K562 (cell line): Measurements from ENCODE around the gene IL11. TPM values are rescaled to one million over a fixed set of nuclear protein-coding genes. Genes with fewer than 3 reads are reported as not detected.
A peak's percentile ranks its signal among the peaks of the same experiment; 100 is the strongest.

Experiments used
- ARHGAP35 ChIP-seq: fragments of 450-650 bp; IDR thresholded peaks from 2 replicates; pipeline ENCODE4 v1.6.1; 2018; ENCODE audit not compliant: partially characterized antibody
- CC2D1A ChIP-seq: fragments of 450-650 bp; IDR thresholded peaks from 2 replicates; pipeline ENCODE4 v1.6.1; 2017; ENCODE audit warnings: mild to moderate bottlenecking
- HDAC6 ChIP-seq: IDR thresholded peaks from 2 replicates; pipeline ENCODE4 v1.6.1; 2012; ENCODE audit warnings: low read depth, mild to moderate bottlenecking, control low read depth, inconsistent platforms, low read length, moderate library complexity
- HMG20B ChIP-seq: fragments of 250-450 bp; sonication (Bioruptor Pico); IDR thresholded peaks from 2 replicates; pipeline ENCODE4 v1.5.0; 2021; ENCODE audit warnings: mild to moderate bottlenecking
- HMGN3 ChIP-seq: IDR thresholded peaks from 2 replicates; pipeline ENCODE4 v1.6.1; 2011; ENCODE audit warnings: borderline replicate concordance, low read depth, mild to moderate bottlenecking, mixed read lengths, low read length; ENCODE audit not compliant: insufficient read length; ENCODE audit errors: extremely low read depth
- ILK ChIP-seq: fragments of 450-650 bp; IDR thresholded peaks from 2 replicates; pipeline ENCODE4 v1.6.1; 2016; ENCODE audit warnings: missing genetic modification characterization, low read depth, mild to moderate bottlenecking, missing compliant biosample characterization, moderate library complexity, borderline replicate concordance
- KLF16 ChIP-seq: IDR thresholded peaks from 2 replicates; pipeline ENCODE4 v1.6.1; 2016; ENCODE audit warnings: antibody characterized with exemption
- MXI1 ChIP-seq: IDR thresholded peaks from 2 replicates; pipeline ENCODE4 v1.6.1; 2011; ENCODE audit warnings: low read depth, mild to moderate bottlenecking, improper control_type of control experiment, low read length
- PHTF2 ChIP-seq: fragments of 250-450 bp; sonication (Bioruptor Pico); IDR thresholded peaks from 2 replicates; pipeline ENCODE4 v1.5.0; 2021; ENCODE audit warnings: mild to moderate bottlenecking
- RCOR1 ChIP-seq, 2 experiments: IDR thresholded peaks; 2 replicates each; pipeline ENCODE4 v1.6.1; 2012; ENCODE audit warnings: low read depth in 2 of 2, low read length in 2 of 2, borderline replicate concordance in 1 of 2, improper control_type of control experiment in 1 of 2
- RNF2 ChIP-seq: sonication (generic); IDR thresholded peaks from 2 replicates; pipeline ENCODE4 v1.6.1; 2016
- SMARCB1 ChIP-seq: IDR thresholded peaks from 2 replicates; pipeline ENCODE4 v1.6.1; 2011; ENCODE audit warnings: improper control_type of control experiment, low read depth; ENCODE audit not compliant: insufficient read length
- SP1 ChIP-seq: sonication (generic); formaldehyde crosslinking; IDR thresholded peaks from 2 replicates; pipeline ENCODE4 v1.8.1; 2022; ENCODE audit warnings: mild to moderate bottlenecking, missing genetic modification reagents
- STAG1 ChIP-seq: sonication (generic); formaldehyde crosslinking; IDR thresholded peaks from 2 replicates; pipeline ENCODE4 v1.5.0; 2020; ENCODE audit warnings: missing genetic modification reagents, borderline replicate concordance
- TRIM28 ChIP-seq: fragments of 450-650 bp; IDR thresholded peaks from 2 replicates; pipeline ENCODE4 v1.6.1; 2017
- ZNF707 ChIP-seq: fragments of 250-450 bp; sonication (Bioruptor Pico); conservative IDR thresholded peaks from 2 replicates; pipeline ENCODE4 v1.8.0; 2022; ENCODE audit warnings: inconsistent platforms, mild to moderate bottlenecking, moderate library complexity
- ZNF76 ChIP-seq: fragments of 250-450 bp; sonication (Bioruptor Pico); IDR thresholded peaks from 2 replicates; pipeline ENCODE4 v1.4.0; 2020; ENCODE audit warnings: mild to moderate bottlenecking, moderate library complexity, borderline replicate concordance
- polyA plus RNA-seq, 8 experiments: library from polyadenylated mRNA; depleted of rRNA in 4 of 8; stranded (reverse) in 5 of 8; unstranded in 3 of 8; fragments of >200 nt; fragmentation: Nextera tagmentation in 2 of 8; fragmentation: Illumina TruSeq in 1 of 8; extraction: Ambion mirVana in 2 of 8; extraction: Trizol in 1 of 8; gene quantifications; 2 replicates each; pipeline versions ENCODE4 v1.2.1 to v1.2.3, GENCODE V29; 2011 to 2014; ENCODE audit warnings: inconsistent platforms in 1 of 8, missing spikeins in 1 of 8
- total RNA-seq, 7 experiments: library from RNA; depleted of rRNA in 6 of 7; stranded (reverse); fragments of >200 nt in 6 of 7; fragmentation: Illumina TruSeq in 2 of 7; extraction: Trizol in 2 of 7; gene quantifications; 2 replicates each; pipeline versions ENCODE4 v1.2.1 to v1.2.3, GENCODE V29; 2011 to 2021; ENCODE audit warnings: low replicate concordance in 1 of 7
- TF ChIP-seq, protein P1 (sequence below): fragments of 250-450 bp; sonication (Bioruptor Pico); IDR thresholded peaks from 2 replicates; pipeline ENCODE4 v1.9.0; 2021; ENCODE audit warnings: mild to moderate bottlenecking, inconsistent platforms
- TF ChIP-seq, protein P2 (sequence below): fragments of 250-450 bp; sonication (Bioruptor Pico); IDR thresholded peaks from 2 replicates; pipeline ENCODE4 v1.8.0; 2021; ENCODE audit warnings: mild to moderate bottlenecking, moderate library complexity
- TF ChIP-seq, protein P3 (sequence below): fragments of 150-350 bp; IDR thresholded peaks from 2 replicates; pipeline ENCODE4 v1.6.1; 2014; ENCODE audit warnings: low read depth, mild to moderate bottlenecking, low read length, borderline replicate concordance

Gene IL11
- total and polyA plus RNA-seq, 9 of the 15 experiments (the other 6 are each of a cell fraction or from before 2014, with no cell fraction given): 0.04 to 0.42 (median 0.06) TPM; not detected in 6

DNA sequence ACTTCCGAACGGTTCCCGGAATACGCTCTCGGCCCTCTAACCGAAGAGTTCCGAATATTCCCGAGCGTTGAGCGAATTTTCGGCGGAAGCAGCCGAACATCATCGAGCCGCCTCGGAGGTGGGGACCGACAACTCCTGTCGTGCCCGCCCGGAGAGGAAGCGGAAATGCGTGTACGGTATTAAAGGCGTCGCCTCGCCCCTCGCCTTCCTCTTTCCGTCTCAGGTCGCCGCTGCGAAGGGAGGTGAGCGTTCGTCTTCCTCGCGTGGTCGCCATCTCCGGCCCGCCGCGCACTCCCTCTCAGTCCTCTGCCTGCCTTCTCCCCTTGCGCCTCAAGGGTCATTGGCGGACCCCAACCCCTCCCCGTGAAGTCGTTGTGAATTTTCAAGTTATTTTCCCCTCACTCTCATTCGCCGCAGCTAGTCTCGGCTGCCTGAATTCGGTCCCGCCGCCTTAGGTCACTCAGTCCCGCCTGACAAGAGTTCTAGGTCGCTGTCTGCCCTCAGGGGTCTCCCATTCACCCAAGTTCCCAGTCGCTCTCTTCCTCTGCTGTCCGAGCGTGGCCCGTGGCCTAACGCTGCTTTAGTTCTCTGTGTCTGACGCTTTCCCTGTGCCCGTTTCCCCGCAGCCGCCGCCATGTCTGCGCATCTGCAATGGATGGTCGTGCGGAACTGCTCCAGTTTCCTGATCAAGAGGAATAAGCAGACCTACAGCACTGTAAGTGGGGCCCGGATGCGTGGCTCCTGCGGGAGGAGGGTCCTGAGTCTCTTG, 15.6 kb upstream of the IL11 start, which contains the start of gene RPL28 (continued):
- TF ChIP-seq ILK (tag) (no peak), ZNF76 (0 out of 2 replicates have a peak, but pooled peaks have one; percentile 69), HDAC6 (0 out of 2 replicates have a peak, but pooled peaks have one; percentile 52), HMG20B (no peak), ZNF707 (no peak), CC2D1A (0 out of 2 replicates have a peak, but pooled peaks have one; percentile 10), SMARCB1 (no peak), SP1 (CRISPR knock-in tag) (peak; percentile 87; the same call in 1 of the 2 replicates), RCOR1 (IDR thresholded peaks at IDR 0.05; ENCODE audit: borderline replicate concordance in 1 of 2, low read depth in 2 of 2, low read length in 2 of 2) (peak in 1 of 2 experiments; percentile 32; a peak in 1 of 4 replicates), HMGN3 (no peak), TRIM28 (no peak), PHTF2 (no peak), KLF16 (no peak), RNF2 (peak; percentile 60; the same call in 1 of the 2 replicates), MXI1 (peak; percentile 71; the same call in 1 of the 2 replicates), STAG1 (CRISPR knock-in tag) (no peak), ARHGAP35 (no peak)
- TF ChIP-seq, protein P1, sequence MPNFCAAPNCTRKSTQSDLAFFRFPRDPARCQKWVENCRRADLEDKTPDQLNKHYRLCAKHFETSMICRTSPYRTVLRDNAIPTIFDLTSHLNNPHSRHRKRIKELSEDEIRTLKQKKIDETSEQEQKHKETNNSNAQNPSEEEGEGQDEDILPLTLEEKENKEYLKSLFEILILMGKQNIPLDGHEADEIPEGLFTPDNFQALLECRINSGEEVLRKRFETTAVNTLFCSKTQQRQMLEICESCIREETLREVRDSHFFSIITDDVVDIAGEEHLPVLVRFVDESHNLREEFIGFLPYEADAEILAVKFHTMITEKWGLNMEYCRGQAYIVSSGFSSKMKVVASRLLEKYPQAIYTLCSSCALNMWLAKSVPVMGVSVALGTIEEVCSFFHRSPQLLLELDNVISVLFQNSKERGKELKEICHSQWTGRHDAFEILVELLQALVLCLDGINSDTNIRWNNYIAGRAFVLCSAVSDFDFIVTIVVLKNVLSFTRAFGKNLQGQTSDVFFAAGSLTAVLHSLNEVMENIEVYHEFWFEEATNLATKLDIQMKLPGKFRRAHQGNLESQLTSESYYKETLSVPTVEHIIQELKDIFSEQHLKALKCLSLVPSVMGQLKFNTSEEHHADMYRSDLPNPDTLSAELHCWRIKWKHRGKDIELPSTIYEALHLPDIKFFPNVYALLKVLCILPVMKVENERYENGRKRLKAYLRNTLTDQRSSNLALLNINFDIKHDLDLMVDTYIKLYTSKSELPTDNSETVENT (CRISPR knock-in tag): peak; percentile 80; the same call in 1 of the 2 replicates
- TF ChIP-seq, protein P2, sequence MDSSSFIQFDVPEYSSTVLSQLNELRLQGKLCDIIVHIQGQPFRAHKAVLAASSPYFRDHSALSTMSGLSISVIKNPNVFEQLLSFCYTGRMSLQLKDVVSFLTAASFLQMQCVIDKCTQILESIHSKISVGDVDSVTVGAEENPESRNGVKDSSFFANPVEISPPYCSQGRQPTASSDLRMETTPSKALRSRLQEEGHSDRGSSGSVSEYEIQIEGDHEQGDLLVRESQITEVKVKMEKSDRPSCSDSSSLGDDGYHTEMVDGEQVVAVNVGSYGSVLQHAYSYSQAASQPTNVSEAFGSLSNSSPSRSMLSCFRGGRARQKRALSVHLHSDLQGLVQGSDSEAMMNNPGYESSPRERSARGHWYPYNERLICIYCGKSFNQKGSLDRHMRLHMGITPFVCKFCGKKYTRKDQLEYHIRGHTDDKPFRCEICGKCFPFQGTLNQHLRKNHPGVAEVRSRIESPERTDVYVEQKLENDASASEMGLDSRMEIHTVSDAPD (CRISPR knock-in tag): no peak
- TF ChIP-seq, protein P3, sequence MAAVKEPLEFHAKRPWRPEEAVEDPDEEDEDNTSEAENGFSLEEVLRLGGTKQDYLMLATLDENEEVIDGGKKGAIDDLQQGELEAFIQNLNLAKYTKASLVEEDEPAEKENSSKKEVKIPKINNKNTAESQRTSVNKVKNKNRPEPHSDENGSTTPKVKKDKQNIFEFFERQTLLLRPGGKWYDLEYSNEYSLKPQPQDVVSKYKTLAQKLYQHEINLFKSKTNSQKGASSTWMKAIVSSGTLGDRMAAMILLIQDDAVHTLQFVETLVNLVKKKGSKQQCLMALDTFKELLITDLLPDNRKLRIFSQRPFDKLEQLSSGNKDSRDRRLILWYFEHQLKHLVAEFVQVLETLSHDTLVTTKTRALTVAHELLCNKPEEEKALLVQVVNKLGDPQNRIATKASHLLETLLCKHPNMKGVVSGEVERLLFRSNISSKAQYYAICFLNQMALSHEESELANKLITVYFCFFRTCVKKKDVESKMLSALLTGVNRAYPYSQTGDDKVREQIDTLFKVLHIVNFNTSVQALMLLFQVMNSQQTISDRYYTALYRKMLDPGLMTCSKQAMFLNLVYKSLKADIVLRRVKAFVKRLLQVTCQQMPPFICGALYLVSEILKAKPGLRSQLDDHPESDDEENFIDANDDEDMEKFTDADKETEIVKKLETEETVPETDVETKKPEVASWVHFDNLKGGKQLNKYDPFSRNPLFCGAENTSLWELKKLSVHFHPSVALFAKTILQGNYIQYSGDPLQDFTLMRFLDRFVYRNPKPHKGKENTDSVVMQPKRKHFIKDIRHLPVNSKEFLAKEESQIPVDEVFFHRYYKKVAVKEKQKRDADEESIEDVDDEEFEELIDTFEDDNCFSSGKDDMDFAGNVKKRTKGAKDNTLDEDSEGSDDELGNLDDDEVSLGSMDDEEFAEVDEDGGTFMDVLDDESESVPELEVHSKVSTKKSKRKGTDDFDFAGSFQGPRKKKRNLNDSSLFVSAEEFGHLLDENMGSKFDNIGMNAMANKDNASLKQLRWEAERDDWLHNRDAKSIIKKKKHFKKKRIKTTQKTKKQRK: no peak
